HS-5 (cell line): Measurements from ENCODE around the gene LYST.
"Not testable (repeated sequence)": the region's sequence is repeated elsewhere in the genome, so short reads cannot be mapped to it uniquely, and the experiment has no call there.

Experiments
- DNase-seq: peaks from one replicate; pipeline ENCODE4 v3.0.0-alpha.2; 2012; ENCODE audit warnings: low read depth

LYST gene

GRCh38 chr1:235860829-235861228 is 5.9 kb downstream of the LYST start:
- no peak for DNase-seq

DNA sequence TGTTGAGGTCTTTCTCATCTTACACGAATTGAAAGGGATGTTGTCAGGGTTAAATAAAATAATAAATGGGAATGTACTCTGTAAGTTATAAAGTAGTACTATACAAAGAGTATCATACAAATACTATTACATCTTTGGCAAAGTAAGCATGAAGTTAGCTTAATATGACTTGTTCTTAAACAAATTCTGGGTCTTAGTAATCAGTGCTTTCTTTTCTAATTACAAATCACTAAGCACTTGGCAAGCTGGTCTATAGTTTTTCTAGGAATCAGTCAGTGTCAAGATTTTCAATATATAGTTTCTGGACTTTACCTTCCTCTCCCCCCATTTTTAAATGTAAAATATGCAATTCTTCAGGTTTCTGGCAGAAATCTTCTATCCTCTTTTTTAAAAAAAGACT is 6.9 kb downstream of the LYST start:
- no peak for DNase-seq

DNA sequence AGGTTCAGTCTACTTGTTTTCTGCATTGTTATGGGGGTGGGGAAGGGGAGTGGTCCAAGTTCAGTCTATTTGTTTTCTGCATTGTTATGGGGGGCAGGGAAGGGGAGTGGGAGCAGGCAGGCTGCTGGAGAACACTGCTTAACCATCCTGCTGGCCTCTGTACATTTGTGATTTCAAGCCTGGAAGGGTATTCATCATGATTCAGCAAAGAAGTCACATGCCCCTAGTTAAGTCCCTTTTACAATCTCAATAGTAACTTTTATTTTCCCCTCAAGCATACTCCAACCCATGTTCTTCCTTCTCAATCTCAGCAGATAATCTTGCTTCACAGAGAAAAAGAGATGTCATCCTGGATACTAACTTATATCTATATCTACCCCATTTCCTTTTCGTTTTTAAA is 7.9 kb downstream of the LYST start:
- DNase-seq: no peak

DNA sequence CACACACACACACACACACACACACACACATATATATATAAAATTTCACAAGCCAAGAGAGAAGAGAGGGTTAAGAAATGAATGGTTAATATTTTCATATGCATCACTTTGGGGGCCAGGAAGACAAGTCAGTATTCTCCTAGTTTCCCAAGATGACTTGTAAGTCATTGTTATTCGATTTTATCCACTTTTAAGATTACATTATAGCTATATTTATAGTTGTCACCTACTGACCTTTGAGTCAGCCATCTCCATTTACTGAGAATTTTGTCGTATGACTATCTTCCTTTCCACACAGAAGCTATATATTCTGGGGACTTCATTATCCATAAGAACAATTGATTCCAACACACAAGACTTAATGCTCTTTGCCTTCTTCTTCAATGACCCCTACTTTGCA is 8.9 kb downstream of the LYST start:
- DNase-seq: no peak

GRCh38 chr1:235855811-235856429 is 10.8 kb downstream of the LYST start:
- DNase-seq: no peak

- no peak for DNase-seq
These were observed 12.4 kb downstream of the LYST start for GRCh38 chr1:235854347-235854746.

DNA sequence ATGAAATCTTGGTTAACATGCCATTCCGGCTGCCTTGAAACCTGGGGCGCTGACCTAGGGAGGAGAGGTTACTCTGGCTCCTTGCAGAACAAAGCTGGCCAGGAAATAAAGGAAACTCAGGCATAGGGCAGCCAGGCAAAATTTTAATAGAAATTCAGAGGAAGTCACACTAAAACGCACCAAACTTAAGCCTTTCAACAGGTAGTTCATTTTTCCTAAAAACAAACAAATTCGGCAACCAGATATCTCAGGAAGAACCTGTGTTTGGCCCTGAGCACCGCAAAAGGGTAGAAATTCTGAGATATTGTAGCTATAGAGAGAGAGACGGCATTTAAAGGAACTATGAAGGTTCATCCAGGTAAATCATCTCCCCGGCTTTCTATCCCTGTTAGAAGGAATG is 13.1 kb downstream of the LYST start:
- DNase-seq: no peak

DNA sequence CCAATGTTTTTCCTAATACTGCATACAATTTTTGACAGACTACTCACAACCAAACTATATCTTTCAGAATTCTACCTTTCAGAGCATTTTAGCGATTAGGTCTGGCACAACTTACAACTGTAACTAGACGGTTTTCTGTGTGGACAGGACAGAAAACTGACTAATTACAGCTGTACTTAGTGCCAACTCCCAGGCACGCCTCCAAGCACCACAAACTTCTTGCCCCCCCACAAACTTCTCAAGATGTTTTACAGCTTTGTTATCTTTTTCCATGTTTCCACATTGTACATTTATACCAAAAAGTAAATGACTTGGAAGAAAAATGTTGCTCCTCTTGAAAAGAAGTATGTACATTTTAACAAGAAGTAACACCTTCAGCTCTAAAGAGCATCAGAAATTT is 13.8 kb downstream of the LYST start:
- DNase-seq: no peak

GRCh38 chr1:235851939-235852338 is 14.8 kb downstream of the LYST start:
- DNase-seq: no peak

DNA sequence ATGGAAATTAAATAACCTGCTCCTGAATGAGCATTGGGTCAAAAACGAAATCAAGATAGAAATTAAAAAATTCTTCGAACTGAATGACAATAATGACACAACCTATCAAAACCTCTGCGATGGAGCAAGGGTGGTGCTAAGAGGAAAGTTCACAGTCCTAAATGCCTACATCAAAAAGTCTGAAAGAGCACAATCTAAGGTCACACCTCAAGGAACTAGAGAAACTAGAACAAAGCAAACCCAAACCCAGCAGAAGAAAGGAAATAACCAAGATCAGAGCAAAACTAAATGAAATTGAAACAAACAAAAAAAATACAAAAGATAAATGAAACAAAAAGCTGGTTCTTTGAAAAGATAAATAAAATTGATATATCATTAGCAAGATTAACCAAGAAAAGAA is 18.5 kb downstream of the LYST start:
- DNase-seq: not testable (repeated sequence)

- DNase-seq: not testable (repeated sequence)
These were observed 21.0 kb downstream of the LYST start for GRCh38 chr1:235845656-235846107.

DNA sequence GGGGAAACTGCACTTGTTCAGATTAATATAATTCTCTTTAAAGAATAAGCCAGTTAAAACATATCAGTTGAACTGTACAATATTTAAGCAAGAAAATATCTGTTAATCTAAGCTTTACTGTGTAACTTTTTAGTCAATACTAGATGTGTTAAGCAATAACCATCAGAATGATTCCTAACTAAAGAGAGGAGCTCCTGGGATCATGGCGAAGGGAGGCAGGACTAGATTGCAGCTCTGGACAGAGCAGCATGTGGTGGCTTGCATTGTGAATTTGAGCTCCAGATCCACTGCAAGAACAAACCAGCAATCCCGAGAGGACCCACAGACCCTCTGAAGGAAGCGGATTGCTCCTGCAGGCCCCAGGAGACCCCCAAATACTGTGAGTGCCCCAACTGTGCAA is 21.9 kb downstream of the LYST start:
- DNase-seq: no peak

DNA sequence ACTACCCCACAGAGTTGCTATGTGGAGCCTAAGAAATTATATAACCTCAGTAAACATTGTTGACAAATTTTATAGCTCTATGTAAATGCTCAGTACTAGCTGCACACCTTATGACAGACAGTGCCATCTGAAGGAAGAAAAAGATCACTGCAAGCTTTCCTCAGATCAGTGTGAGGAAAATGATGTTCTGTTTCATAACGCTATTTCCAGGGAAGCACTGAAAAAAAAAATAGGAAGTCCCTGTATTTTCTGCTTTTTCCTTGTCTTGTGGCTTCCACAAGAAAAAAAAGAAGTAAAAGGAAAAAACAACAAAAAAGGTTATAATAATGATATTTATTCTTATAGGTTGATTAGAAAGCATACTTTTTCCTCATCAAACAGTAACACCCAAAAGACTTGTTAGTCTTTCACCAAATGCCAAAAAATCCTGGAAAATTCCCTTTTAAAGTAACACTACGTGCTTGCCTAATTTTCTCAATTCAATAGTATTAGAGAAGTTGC is 23.2 kb downstream of the LYST start:
- DNase-seq: no peak

DNA sequence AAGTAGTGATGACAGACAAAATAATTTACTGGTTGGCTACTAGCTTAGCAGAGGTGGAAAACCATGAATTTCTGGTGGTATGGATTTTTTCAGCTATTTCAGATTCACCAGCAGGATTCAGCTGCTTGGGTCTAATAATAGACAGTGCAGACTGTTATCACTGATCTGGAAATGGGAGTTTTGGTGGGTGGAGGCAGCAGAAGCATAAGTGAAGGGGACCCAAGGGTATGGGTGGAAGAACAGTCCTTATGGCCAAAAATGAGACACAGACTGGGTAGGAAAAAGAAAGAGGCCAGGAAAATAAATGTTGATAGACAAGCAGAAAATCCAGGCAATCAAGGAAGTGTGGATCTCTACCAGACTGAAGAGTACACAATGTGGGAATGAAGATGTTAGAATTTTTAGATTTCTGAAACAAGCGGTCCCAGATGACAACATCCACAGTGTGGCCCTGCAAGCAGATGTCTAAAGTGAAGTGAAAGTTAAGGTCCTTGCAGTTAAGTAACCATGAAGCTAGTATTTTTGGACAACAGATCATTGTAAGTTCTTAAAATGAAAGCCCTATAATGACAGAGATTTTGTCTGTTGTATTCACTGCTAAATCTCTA is 24.7 kb downstream of the LYST start:
- DNase-seq: no peak

DNA sequence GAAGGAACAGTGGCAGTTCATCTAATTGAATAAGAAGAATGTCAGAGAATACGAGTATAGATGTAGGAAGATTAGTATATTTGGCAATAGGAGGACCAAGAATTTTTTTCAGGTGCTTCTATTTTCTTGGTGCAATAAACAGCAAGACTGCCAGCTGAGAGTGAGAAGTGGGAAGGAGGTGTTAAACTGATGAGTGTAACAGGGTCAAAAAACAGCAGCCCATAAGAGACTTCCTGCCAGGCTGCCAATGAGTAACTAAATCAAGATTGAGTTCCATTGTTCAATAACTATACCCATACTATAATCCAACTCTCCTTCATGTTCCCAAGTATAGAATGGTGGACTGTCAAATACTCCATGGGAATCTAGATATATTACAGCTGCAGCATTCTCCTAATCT is 28.7 kb downstream of the LYST start:
- DNase-seq: no peak

DNA sequence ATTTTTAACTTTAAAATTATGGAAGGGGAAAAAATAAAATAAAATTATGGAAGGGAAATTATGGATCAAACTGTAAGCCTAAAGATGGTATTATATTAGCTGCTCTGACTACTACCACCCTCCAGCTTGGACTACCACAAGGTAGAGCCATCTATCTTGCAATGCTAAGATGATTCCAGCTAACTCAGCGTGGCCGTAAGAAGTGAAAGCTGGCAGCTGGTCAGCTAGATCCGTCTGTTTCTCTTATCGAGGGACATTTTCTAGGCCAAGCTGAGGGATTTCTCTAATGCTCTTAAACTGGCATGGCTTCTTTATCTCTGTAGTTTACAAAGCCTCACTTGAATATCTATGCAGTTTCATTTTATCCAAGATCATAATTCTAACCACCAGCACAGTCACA is 31.5 kb downstream of the LYST start:
- DNase-seq: no peak

- no peak for DNase-seq
These were observed 32.1 kb downstream of the LYST start for GRCh38 chr1:235834620-235835019.

DNA sequence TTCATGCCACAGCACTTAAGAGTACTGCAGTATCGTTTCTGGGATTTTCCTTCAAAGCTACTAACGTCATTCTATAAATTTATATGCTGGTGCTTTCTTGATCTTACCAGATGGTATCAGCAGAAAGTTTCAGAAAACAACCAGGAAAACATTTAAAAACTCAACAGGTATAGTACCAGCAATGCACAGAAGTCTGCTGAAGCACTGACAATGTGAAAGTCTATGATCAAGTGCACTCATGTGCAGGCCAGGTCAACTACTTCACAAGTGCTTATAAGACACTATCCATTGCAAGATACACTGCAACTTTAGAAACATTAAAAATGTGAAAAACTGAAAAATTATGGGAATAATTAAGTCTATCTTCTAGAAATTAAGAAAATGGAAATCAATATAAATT is 34.7 kb downstream of the LYST start:
- no peak for DNase-seq

GRCh38 chr1:235831148-235831547 is 35.6 kb downstream of the LYST start:
- peak; percentile 34 for DNase-seq

GRCh38 chr1:235826102-235826854 is 40.4 kb downstream of the LYST start:
- DNase-seq: no peak

- DNase-seq: no peak
These were observed 41.5 kb downstream of the LYST start for GRCh38 chr1:235825229-235825628.

- DNase-seq: no peak
These were observed 43.0 kb downstream of the LYST start for GRCh38 chr1:235823684-235824083.

GRCh38 chr1:235822685-235823084 is 44.0 kb downstream of the LYST start:
- DNase-seq: no peak
